GM23248 (cell line): Measurements from ENCODE around the gene MYO5A. TPM values are rescaled to one million over a fixed set of nuclear protein-coding genes. Genes with fewer than 3 reads are reported as not detected.
A peak's percentile ranks its signal among the peaks of the same experiment; 100 is the strongest.

Experiments used
- DNase-seq: peaks from one replicate; pipeline ENCODE4 v3.0.0-alpha.2; 2015
- H2AFZ ChIP-seq: fragments of 200-600 bp; sonication (generic); 2 replicates; pipeline ENCODE4 v1.6.1; 2016; ENCODE audit warnings: antibody characterized with exemption
- H3F3A ChIP-seq: fragments of 200-600 bp; sonication (generic); 2 replicates; pipeline ENCODE4 v1.6.1; 2016; ENCODE audit warnings: mild to moderate bottlenecking, antibody characterized with exemption, mixed run types; ENCODE audit not compliant: insufficient read depth
- H3K27ac ChIP-seq: fragments of 200-600 bp; sonication (generic); 2 replicates; pipeline ENCODE4 v1.5.1; 2016; ENCODE audit warnings: mild to moderate bottlenecking
- H3K27me3 ChIP-seq: fragments of 200-600 bp; sonication (generic); replicated peaks from 2 replicates; pipeline ENCODE4 v1.6.1; 2016; ENCODE audit warnings: mild to moderate bottlenecking; ENCODE audit not compliant: insufficient read depth
- H3K36me3 ChIP-seq: fragments of 200-600 bp; sonication (generic); 2 replicates; pipeline ENCODE4 v1.6.1; 2016; ENCODE audit warnings: low read depth, mild to moderate bottlenecking
- H3K4me1 ChIP-seq: fragments of 200-600 bp; sonication (generic); 2 replicates; pipeline ENCODE4 v1.6.1; 2016; ENCODE audit warnings: mild to moderate bottlenecking; ENCODE audit not compliant: insufficient read depth
- H3K4me2 ChIP-seq: fragments of 200-600 bp; sonication (generic); one replicate; pipeline ENCODE4 v1.6.1; 2016; ENCODE audit warnings: mild to moderate bottlenecking; ENCODE audit not compliant: unreplicated experiment
- H3K4me3 ChIP-seq: fragments of 200-600 bp; sonication (generic); 2 replicates; pipeline ENCODE4 v1.5.1; 2016; ENCODE audit warnings: mild to moderate bottlenecking
- H3K79me2 ChIP-seq: fragments of 200-600 bp; sonication (generic); 2 replicates; pipeline ENCODE4 v1.6.1; 2016; ENCODE audit warnings: mild to moderate bottlenecking; ENCODE audit not compliant: insufficient read depth
- H3K9ac ChIP-seq: fragments of 200-600 bp; sonication (generic); 2 replicates; pipeline ENCODE4 v1.6.1; 2016; ENCODE audit warnings: mild to moderate bottlenecking
- H3K9me2 ChIP-seq: fragments of 200-600 bp; sonication (generic); 2 replicates; pipeline ENCODE4 v1.6.1; 2016; ENCODE audit warnings: mixed run types, mild to moderate bottlenecking, moderate library complexity; ENCODE audit not compliant: insufficient read depth
- H3K9me3 ChIP-seq: fragments of 200-600 bp; sonication (generic); one replicate; pipeline ENCODE4 v1.6.1; 2017; ENCODE audit warnings: low read depth
- H4K20me1 ChIP-seq: fragments of 200-600 bp; sonication (generic); 2 replicates; pipeline ENCODE4 v1.6.0; 2016; ENCODE audit not compliant: insufficient read depth
- EZH2 ChIP-seq: fragments of 200-600 bp; sonication (generic); IDR thresholded peaks from 2 replicates; pipeline ENCODE4 v1.6.1; 2018; ENCODE audit warnings: antibody characterized with exemption, mild to moderate bottlenecking; ENCODE audit not compliant: insufficient read depth, poor library complexity, severe bottlenecking
- EZH2phosphoT487 ChIP-seq: fragments of 200-600 bp; sonication (generic); IDR thresholded peaks from 2 replicates; pipeline ENCODE4 v1.6.1; 2018; ENCODE audit warnings: antibody characterized with exemption, moderate library complexity, mild to moderate bottlenecking, low read depth; ENCODE audit not compliant: insufficient read depth
- WGBS, 2 experiments: methylation state at CpG; one replicate each; pipeline ENCODE4 v1.1.6; 2015 to 2017; ENCODE audit warnings: low lambda C conversion rate in 2 of 2, low coverage in 1 of 2; ENCODE audit errors: missing lambda C conversion rate in 2 of 2; 5-methylcytosine and 5-hydroxymethylcytosine counted together
- in situ Hi-C: fragments of 300-500 bp; cut with MboI; formaldehyde crosslinking; loops from 2 replicates; pipeline ENCODE4 v1.15.0; 2020
- polyA plus RNA-seq: library from polyadenylated mRNA; unstranded; fragments of >200 nt; fragmentation: Nextera tagmentation; extraction: Ambion mirVana; gene quantifications from 2 replicates; pipeline ENCODE4 v1.2.1, GENCODE V29; 2016
- total RNA-seq: library from RNA; depleted of rRNA; stranded (reverse); fragments of >200 nt; shearing (Covaris generic); gene quantifications from 2 replicates; pipeline ENCODE4 v1.2.3, GENCODE V29; 2014

The MYO5A gene
- total and polyA plus RNA-seq, 2 experiments from 2014 or later, result 12.1 to 33.3 TPM

DNA sequence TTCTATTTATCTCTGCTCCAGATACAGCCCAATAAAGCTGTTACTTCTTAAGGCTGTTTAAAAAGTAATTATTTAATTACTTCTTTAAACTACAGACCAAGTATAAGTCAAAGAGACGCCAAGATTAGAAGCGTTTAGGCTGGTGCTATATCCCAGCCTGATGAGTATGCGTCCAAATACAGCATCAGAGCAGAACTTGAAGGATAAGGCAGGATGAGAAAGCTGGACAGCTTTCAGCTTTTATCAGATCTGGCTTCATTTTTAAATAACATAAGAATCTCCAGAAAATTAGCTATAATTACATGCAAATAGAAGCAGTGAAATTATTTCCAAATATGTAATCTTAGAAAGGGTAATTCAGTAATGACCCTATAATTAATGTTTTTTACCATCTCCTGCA, 122.8 kb downstream of the MYO5A start:
- no peak overlapping the region for H3K27ac ChIP-seq
- no peaks in the 10 kb centered on the region for H4K20me1 ChIP-seq
- H3K36me3 ChIP-seq, result 0 out of 2 replicates have a peak, but pooled peaks cover 6% of the 10 kb centered on the region
- WGBS, 2 experiments, result 63 to 65% methylated on average over 3 of the region's 3 CpGs
- H2AFZ ChIP-seq, result no peak overlapping the region
- H3K9me3 ChIP-seq, result no peaks in the 10 kb centered on the region
- no peaks in the 10 kb centered on the region for H3K27me3 ChIP-seq
- no peak overlapping the region for H3K4me2 ChIP-seq
- H3K9me2 ChIP-seq, result no peaks in the 10 kb centered on the region
- H3K9ac ChIP-seq, result no peak overlapping the region
- no peaks in the 10 kb centered on the region for H3K79me2 ChIP-seq
- in situ Hi-C loops, result no loop called here
- H3F3A ChIP-seq, result no peaks in the 10 kb centered on the region
- DNase-seq, result no peak
- no peak overlapping the region for H3K4me3 ChIP-seq
- TF ChIP-seq EZH2phosphoT487 (no peak), EZH2 (no peak)
- no peaks in the 10 kb centered on the region for H3K4me1 ChIP-seq

DNA sequence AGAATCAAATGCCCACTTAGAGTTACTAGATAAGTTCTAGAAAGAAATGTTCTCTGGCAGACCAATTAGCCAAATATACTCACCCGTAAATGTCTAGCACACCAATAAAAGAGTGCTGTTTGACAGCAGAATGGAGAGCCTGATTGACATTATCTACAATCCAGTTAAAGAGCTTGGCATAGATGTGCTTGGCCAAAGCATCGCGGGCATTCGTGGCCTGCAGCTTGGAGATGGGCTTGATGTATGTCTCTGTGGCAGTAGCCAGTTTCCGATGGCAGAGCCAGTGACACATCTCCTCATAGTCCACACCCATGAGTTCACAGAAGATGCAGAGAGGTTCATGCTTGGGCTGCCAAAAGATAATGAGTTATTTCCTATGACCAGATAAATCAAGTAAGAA, 131.6 kb downstream of the MYO5A start:
- in situ Hi-C loops, result no loop called here
- TF ChIP-seq EZH2, result no peak
- TF ChIP-seq EZH2phosphoT487, result no peak
- 98 to 99% methylated on average over 5 of the region's 5 CpGs for WGBS, 2 experiments

DNA sequence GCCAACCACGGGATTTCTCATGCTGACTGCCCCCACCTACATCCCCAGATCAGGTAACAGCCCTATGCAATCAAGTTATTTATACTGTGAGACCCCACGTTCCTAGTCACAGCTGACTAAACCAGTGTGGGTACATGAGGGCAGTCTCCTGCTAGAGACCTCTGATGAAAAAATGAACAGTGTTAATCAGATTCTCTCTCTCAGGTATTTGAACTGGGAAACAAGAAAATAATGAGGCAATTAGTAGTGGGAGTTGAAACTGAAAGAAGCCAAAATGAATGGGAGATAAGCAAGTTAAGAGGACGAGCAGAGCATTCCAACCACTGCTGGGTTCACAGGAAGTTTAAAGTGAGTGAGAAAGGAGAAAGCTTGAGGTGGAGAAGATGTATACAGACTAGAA, 134.6 kb downstream of the MYO5A start:
- no peak overlapping the region for H3K9ac ChIP-seq

More for the DNA sequence above, 131.6 kb downstream of the MYO5A start:
- no peaks in the 10 kb centered on the region for H3K79me2 ChIP-seq
- H3K36me3 ChIP-seq, result peaks cover 6% of the 10 kb centered on the region
- H3K4me3 ChIP-seq, result no peak overlapping the region
- no peak overlapping the region for H3K27ac ChIP-seq
- no peak for DNase-seq
- H3F3A ChIP-seq, result peaks cover 9% of the 10 kb centered on the region; the same call in 1 of the 2 replicates
- H3K9me2 ChIP-seq, result no peaks in the 10 kb centered on the region
- no peaks in the 10 kb centered on the region for H4K20me1 ChIP-seq
- no peaks in the 10 kb centered on the region for H3K27me3 ChIP-seq
- no peak overlapping the region for H3K4me2 ChIP-seq
- peaks cover 10% of the 10 kb centered on the region for H3K4me1 ChIP-seq
- H3K9me3 ChIP-seq, result no peaks in the 10 kb centered on the region
- no peak overlapping the region for H3K9ac ChIP-seq
- H2AFZ ChIP-seq, result no peak overlapping the region

DNA sequence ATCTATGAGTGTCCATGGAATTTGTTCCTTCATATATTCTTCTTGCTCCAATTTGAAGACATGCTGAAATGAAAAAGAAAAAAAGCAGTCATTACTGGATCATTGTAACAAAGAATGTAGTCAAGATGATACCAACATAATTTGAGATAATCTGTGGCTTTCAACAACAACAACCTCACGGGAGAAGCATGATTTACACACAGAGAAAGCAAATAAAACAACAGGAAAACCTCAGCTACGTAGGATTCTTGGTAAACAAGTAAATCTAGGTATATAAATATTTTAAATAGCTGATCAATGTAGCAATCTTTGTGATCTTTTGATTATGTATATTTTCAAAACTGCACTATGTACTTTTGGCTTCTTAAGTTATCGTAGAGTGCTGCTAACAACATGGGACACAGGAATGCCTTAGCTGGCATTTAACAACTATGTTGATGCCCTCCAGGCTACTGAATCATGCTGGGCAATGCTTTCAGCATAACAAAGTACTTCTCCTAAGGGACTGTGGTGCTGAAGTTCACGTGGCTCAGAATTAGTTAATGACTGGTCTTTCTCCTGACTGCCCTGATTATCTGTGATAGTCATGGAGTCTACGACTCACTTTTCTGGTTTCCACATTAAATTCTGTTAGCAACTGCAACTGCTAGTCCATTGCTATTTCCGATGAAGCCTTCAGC, 136.5 kb downstream of the MYO5A start:
- no peaks in the 10 kb centered on the region for H3K79me2 ChIP-seq
- peaks cover 13% of the 10 kb centered on the region; the same call in 1 of the 2 replicates for H3F3A ChIP-seq
- H3K4me1 ChIP-seq, result peaks cover 14% of the 10 kb centered on the region
- peak; percentile 87 for DNase-seq
- H3K9me3 ChIP-seq, result no peaks in the 10 kb centered on the region
- in situ Hi-C loops, result no loop called here
- no peak for TF ChIP-seq EZH2phosphoT487
- no peak for TF ChIP-seq EZH2
- H3K9ac ChIP-seq, result no peak overlapping the region
- no peaks in the 10 kb centered on the region for H3K27me3 ChIP-seq
- no peak overlapping the region for H3K4me3 ChIP-seq
- peaks cover 17% of the 10 kb centered on the region for H3K36me3 ChIP-seq
- H4K20me1 ChIP-seq, result no peaks in the 10 kb centered on the region
- H3K9me2 ChIP-seq, result no peaks in the 10 kb centered on the region; the same call in 1 of the 2 replicates
- no peak overlapping the region for H2AFZ ChIP-seq
- 67 to 72% methylated on average over 6 of the region's 6 CpGs for WGBS, 2 experiments
- peak overlapping the region; percentile 31 for H3K27ac ChIP-seq
- H3K4me2 ChIP-seq, result peak overlapping the region; percentile 28

More for the DNA sequence above, 134.6 kb downstream of the MYO5A start:
- Histone ChIP-seq H3K27me3 (no peaks in the 10 kb centered on the region), H3K9me2 (no peaks in the 10 kb centered on the region; the same call in 1 of the 2 replicates), H3K27ac (no peak overlapping the region), H3K4me3 (no peak overlapping the region), H3F3A (peaks cover 13% of the 10 kb centered on the region; the same call in 1 of the 2 replicates), H3K9me3 (no peaks in the 10 kb centered on the region), H2AFZ (no peak overlapping the region), H3K4me2 (no peak overlapping the region), H3K36me3 (peaks cover 15% of the 10 kb centered on the region), H3K4me1 (peaks cover 14% of the 10 kb centered on the region), H3K79me2 (no peaks in the 10 kb centered on the region), H4K20me1 (no peaks in the 10 kb centered on the region)
- DNase-seq, result no peak
- in situ Hi-C loops, result no loop called here
- 78% methylated on average over 3 of the region's 3 CpGs for WGBS, 2 experiments
- TF ChIP-seq EZH2phosphoT487 (no peak), EZH2 (no peak)
